ENCODE results near the gene ARHGAP42. TPM values are rescaled to one million over a fixed set of nuclear protein-coding genes. Genes with fewer than 3 reads are reported as not detected.

ARHGAP42 gene
- total and polyA plus RNA-seq, 12 donors = 2.5 to 25.0 (median 11.5) TPM

DNA sequence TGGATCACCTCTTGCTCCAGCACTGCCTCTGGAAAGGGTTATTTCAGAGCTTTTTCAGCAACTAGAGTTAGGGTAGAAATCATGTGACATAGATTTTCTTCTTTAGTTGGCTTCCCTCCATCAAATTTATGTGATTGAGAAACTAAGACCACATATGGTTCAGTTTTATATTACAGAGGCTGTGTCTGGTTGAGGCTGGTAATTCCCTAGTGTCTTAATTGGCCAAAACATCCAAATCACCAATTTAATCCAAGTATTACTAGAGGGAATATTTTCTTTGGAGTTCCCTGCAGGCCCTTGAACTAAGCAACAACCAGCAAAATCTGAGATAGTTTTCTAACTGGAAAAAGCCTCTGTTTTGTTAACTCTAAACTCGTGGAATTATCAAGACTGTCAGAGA lies 136.3 kb downstream of the ARHGAP42 start:
- no peak overlapping the region for H3K27ac ChIP-seq
- no peak overlapping the region for H3K4me3 ChIP-seq
- H3K9me3 ChIP-seq (replicated peaks in 1 of 3) = no peaks in the 10 kb centered on the region
- DNase-seq = no peak
- intact Hi-C loops (cut with DNase I) = no loop called here
- no peaks in the 10 kb centered on the region for H3K27me3 ChIP-seq
- TF ChIP-seq POLR2A (IDR thresholded peaks at IDR 0.05) = no peak
- no peak for TF ChIP-seq CTCF (IDR thresholded peaks at IDR 0.05)
- 56 to 65% (median 63%) methylated on average over 1 of the region's 1 CpG for WGBS, 4 donors
- H3K36me3 ChIP-seq (replicated peaks in 1 of 2) = no peaks in the 10 kb centered on the region
- H3K4me1 ChIP-seq (replicated peaks in 1 of 2) = no peaks in the 10 kb centered on the region

- WGBS, 4 donors = 82 to 87% (median 85%) methylated on average over 4 of the region's 4 CpGs
- DNase-seq = no peak
- H3K4me1 ChIP-seq (replicated peaks in 1 of 2) = no peaks in the 10 kb centered on the region
- intact Hi-C loops (cut with DNase I) = no loop called here
- TF ChIP-seq CTCF (IDR thresholded peaks at IDR 0.05) = no peak
- TF ChIP-seq POLR2A (IDR thresholded peaks at IDR 0.05) = no peak
- no peak overlapping the region for H3K4me3 ChIP-seq
- H3K27ac ChIP-seq = no peak overlapping the region
- no peaks in the 10 kb centered on the region for H3K27me3 ChIP-seq
- H3K9me3 ChIP-seq (replicated peaks in 1 of 3) = no peaks in the 10 kb centered on the region
- H3K36me3 ChIP-seq (replicated peaks in 1 of 2) = no peaks in the 10 kb centered on the region
Measured at GRCh38 chr11:100824041-100824809, 137.1 kb downstream of the ARHGAP42 start.

GRCh38 chr11:100825626-100826025 lies 138.5 kb downstream of the ARHGAP42 start:
- no peaks in the 10 kb centered on the region for H3K4me1 ChIP-seq (replicated peaks in 1 of 2)
- no peaks in the 10 kb centered on the region for H3K27me3 ChIP-seq
- WGBS, 4 donors = 83 to 87% (median 84%) methylated on average over 3 of the region's 3 CpGs
- TF ChIP-seq CTCF (IDR thresholded peaks at IDR 0.05) = no peak
- TF ChIP-seq POLR2A (IDR thresholded peaks at IDR 0.05) = no peak
- intact Hi-C loops (cut with DNase I) = no loop called here
- no peak for DNase-seq
- H3K4me3 ChIP-seq = no peak overlapping the region
- H3K9me3 ChIP-seq (replicated peaks in 1 of 3) = no peaks in the 10 kb centered on the region
- H3K36me3 ChIP-seq (replicated peaks in 1 of 2) = no peaks in the 10 kb centered on the region
- no peak overlapping the region for H3K27ac ChIP-seq

DNA sequence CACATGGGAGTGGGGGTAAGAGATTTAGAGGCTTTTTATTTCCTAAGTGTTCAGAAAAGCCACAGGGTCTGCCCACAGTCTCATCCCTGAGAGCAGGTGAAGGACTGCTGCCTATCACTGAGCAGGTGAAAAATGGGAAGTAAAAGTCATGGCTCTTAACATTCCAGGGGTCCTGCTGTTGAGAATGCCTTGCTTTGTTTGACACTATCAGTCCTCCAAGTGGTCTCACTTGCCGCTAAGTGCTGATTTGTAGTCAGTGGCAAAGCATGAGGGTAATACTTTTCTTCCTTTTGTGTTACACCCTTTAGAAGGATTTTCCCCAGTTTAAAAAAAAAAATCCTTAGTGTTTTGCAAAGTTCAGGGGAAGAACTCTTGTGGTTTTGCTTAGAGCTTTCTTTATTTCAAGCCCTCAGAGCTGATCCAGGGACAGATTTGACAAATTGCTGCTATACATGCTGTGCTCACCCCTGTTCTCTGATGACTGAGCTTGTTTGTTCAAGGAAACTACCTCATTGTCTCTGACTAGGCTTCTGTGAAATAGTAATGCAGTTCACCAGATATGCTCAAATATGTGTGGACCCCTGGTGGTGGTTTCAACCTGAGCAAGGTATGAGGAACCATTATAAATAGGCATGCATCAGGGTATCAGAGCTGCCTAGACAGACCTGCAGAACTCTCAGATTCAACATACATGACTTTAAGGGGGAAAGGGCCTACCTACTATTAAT lies 141.0 kb downstream of the ARHGAP42 start:
- no peaks in the 10 kb centered on the region for H3K4me1 ChIP-seq (replicated peaks in 1 of 2)
- intact Hi-C loops (cut with DNase I) = no loop called here

More for the DNA sequence above, 141.0 kb downstream of the ARHGAP42 start:
- DNase-seq = no peak
- 90 to 100% (median 98%) methylated on average over 1 of the region's 1 CpG for WGBS, 4 donors
- H3K36me3 ChIP-seq (replicated peaks in 1 of 2) = no peaks in the 10 kb centered on the region
- H3K4me3 ChIP-seq = no peak overlapping the region
- H3K9me3 ChIP-seq (replicated peaks in 1 of 3) = no peaks in the 10 kb centered on the region
- H3K27me3 ChIP-seq = no peaks in the 10 kb centered on the region
- H3K27ac ChIP-seq = no peak overlapping the region
- TF ChIP-seq CTCF (IDR thresholded peaks at IDR 0.05) (peak in 2 of 6 experiments; percentile 5 to 8), POLR2A (IDR thresholded peaks at IDR 0.05) (no peak)

All from adrenal gland (tissue), 12 donors.